HG02870 (cell line): ENCODE measurements around the gene CCL25.

Experiments used
- ATAC-seq: cut with Tn5 transposase; IDR thresholded peaks from one replicate; pipeline ENCODE4 v1.9.1; 2021; ENCODE audit warnings: mild to moderate bottlenecking, moderate library complexity; ENCODE audit not compliant: unreplicated experiment

The CCL25 gene

GRCh38 chr19:8109890-8110662, 57.5 kb downstream of the CCL25 start:
- ATAC-seq, result no peak

GRCh38 chr19:8110931-8111330, 58.4 kb downstream of the CCL25 start:
- ATAC-seq, result no peak

- ATAC-seq, result no peak
Observed at GRCh38 chr19:8111376-8111775, 58.8 kb downstream of the CCL25 start.
